GOT3 (cell line): ENCODE data around the gene NDUFS1.
"Not testable (repeated sequence)": the region's sequence is repeated elsewhere in the genome, so short reads cannot be mapped to it uniquely, and the experiment has no call there.

ENCODE experiments used
- DNase-seq: peaks from one replicate; lab custom pipeline; 2025; ENCODE audit warnings: mixed read lengths; lab: John Stamatoyannopoulos, UW

The NDUFS1 gene

GRCh38 chr2:206162401-206162800 lies 3.2 kb upstream of the NDUFS1 start:
- DNase-seq = not testable (repeated sequence)

DNA sequence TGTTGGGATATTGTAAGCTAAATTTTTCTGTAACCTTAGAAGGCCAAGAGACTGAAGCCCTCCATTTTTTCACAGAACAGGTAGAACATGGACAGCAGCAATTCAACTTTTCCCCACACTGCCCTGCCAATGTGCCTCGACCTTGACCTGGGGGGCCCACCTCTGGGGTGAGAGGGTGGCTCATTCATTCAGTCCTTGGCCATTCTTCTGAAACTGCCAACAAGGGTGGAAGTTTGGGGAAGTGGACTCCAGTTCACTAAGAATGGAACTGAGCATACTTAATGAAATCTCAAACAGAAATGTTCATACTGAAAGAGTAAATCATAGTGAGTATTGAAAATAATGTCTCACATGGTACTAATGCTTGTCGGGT lies 1.5 kb upstream of the NDUFS1 start:
- DNase-seq = no peak

GRCh38 chr2:206160125-206160806 lies 1.0 kb upstream of the NDUFS1 start:
- no peak for DNase-seq

- no peak for DNase-seq
Observed at GRCh38 chr2:206158563-206159345, 490 bp downstream of the NDUFS1 start.

- not testable (repeated sequence) for DNase-seq
Observed at GRCh38 chr2:206157014-206157413, 2.2 kb downstream of the NDUFS1 start.

DNA sequence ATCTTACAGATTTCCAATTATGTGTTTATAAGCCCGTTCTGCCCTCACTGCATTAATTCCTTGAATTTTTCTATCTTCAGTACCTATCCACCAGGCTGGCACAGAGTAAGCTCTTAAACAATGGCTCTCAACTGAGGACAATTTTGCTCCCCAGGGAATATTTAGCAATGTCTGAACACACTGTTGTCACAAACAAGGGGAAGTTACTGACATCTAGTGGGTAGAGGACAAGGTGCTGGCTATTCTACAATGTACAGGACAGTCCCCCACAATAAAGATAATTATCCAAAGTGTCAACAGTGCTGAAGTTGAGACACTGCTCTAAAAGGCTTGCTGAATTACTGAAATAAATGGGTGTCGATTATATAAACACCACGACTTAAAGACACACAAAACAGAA lies 5.0 kb downstream of the NDUFS1 start:
- no peak for DNase-seq

DNA sequence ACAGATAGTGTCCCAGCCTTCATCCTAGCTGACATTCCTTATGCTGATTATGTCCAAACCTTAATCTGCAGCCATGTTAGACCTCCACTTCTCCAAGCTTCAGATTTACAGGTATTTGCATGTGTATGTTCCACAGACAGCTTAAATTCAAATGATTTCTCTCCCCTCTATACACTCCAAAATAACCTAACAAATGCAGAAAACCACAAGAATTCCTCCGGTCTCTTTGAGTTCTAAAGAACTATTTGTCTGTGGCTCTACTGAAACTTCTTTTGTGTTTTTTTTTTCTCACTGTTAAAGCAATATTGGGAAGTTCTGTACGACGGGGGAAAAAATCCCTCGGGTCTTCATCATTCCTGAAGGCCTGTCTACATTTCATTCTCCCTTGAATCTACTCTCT lies 8.6 kb downstream of the NDUFS1 start:
- no peak for DNase-seq

GRCh38 chr2:206150168-206150567 lies 9.1 kb downstream of the NDUFS1 start:
- DNase-seq = no peak

GRCh38 chr2:206149330-206149729 lies 9.9 kb downstream of the NDUFS1 start:
- no peak for DNase-seq

DNA sequence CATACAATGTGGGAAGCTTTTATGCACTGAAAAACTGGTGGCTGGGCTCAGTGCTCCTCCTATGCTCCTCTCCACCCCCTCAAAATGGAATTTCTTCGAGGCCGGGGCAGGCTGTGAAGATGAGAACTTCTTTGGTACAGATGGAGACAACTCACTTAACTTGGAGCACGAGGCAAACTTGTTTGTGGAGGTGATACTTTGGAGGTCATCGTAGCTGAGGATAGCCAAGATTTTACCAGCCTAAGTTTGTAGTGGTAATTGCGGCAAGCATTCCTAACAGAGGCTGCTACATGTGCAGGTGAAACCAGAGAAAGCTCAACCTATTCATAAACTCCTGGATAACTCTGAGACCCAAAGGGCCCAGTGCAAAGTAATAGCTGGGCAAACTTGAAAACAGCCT lies 13.6 kb downstream of the NDUFS1 start:
- DNase-seq = no peak

GRCh38 chr2:206144383-206144782 lies 14.9 kb downstream of the NDUFS1 start:
- DNase-seq = no peak

DNA sequence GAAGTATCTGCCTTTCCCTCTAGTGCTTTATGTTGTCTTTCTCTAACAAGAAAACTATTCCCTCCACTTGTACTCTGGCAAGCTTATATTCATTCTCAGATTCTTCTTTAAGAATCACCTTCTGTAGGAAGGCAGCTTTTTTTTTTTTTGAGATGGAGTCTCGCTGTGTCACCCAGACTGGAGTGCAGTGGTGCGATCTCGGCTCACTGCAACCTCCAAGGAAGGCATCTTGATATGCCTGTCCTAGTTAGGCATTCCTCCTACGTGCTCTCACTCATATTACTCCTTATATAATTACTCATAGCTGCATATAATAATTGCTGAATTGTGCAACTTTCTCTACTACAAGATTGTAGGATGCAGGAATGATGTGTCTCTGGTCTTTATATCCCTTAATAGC lies 15.8 kb downstream of the NDUFS1 start:
- DNase-seq = no peak

DNA sequence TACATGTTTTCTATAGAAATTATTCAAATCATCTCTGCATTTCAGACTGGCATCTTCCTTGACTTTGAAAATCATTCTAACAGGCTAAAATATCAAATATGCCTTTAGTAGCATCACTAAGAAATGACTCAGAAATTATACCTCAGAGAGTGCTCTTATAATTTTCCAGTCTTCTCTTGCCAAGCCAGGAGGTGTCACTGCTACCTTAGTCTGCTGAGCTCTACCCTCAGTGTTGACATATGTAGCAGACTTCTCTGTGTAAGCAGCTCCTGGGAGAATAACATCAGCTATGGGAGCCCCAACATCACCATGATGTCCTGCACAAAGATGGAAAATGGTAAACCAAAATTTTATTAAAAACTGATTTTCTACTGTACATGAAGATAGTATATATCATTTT lies 31.6 kb downstream of the NDUFS1 start:
- no peak for DNase-seq

DNA sequence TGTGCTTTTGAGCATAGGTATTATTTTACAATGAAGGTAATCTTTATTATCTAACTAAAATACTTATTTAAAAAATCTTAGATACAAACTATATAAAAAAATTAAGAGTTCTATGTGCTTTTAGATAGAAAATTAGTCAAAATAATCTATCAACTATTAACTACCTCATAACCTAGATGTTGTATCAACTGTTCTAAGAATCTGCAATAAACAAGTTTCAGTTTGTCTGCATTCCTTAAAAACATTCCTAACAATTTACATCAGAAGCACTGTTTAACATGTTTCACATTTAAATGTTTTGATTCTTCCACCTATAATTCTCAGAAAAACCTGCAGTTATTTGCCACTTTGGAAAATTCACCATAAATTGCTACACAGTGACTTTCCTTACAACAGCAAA lies 33.3 kb downstream of the NDUFS1 start:
- DNase-seq = no peak

GRCh38 chr2:206122569-206122968 lies 36.7 kb downstream of the NDUFS1 start:
- not testable (repeated sequence) for DNase-seq

DNA sequence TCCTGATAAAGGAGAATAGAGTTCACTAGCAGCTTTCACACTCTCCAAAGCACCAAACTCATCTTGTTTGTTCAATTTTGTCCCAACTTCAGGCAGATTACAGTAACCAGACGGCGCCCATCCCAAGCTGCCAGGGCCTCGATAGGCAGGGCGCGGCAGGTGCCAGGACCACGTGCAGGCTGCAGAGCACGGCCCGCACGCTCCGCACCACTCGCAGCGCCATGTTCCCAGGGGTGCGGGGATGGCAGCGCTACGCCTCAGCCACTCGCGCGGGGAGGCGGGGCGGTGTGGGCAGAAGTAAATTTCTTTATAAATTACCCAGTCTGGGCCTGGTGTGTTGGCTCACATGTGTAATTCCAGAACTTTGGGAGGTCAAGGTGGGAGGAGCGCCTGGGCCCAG lies 43.0 kb downstream of the NDUFS1 start:
- DNase-seq = no peak

DNA sequence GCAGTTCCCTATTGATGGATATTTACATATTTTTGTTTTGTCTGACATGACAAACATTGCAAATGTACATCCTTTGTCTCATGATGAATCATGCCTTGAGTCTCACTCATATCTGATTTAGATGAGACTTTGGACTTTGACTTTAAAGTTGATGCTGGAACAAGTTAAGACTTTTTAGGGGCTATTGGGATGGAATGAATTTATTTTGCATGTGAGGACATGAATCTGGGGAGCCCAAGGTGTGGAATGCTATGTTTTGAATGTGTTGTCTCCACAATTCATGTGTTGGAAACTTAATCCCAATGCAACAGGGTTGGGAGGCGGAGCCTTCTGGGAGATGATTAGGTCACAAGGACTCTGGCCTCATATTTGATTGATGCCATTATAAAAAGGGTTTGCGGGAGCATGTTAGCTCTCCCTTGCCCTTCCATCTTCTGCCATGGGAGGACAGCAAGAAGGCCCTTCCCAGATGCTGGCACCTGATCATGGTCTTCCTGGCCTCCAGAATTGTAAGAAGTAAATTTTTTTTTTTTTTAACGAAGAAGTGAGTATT lies 44.1 kb downstream of the NDUFS1 start:
- DNase-seq = no peak

- no peak for DNase-seq
Observed at GRCh38 chr2:206112846-206113547, 46.2 kb downstream of the NDUFS1 start.

DNA sequence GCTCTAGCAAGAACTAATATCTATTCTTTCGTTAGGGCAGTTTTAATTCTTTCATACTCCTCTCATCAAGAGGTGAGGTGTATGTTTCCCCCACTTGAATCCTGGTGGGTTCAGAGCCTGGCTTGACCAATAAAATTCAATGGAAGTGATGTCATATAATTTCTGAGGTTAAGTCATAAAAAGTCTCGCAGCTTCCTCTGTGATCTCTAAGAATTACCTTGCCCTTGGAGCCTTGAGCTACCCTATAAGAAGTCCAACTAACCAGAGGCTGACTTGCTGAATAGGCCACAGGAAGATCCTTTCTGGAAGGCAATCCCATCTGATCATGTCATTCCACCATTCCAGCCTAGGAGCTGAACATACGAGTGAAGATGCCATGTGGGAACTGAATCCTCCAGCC lies 47.1 kb downstream of the NDUFS1 start:
- no peak for DNase-seq

DNA sequence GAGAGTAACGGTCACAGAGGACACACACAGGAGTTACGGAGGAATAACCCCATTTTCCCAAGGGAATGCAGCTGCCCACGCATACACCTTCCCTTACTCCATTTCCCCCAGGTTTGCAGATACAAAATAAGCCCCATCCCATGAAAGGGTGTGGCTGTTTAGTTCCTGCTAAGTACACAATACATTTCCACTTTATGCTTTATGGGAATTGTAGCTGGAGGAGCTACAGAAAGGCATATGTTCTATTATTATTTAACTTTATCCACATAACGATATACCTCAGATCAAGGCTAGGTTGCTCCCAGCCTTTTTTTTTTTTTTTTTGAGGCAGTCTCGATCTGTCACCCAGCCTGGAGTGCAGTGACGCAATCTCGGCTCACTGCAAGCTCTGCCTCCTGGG lies 50.5 kb downstream of the NDUFS1 start:
- no peak for DNase-seq

DNA sequence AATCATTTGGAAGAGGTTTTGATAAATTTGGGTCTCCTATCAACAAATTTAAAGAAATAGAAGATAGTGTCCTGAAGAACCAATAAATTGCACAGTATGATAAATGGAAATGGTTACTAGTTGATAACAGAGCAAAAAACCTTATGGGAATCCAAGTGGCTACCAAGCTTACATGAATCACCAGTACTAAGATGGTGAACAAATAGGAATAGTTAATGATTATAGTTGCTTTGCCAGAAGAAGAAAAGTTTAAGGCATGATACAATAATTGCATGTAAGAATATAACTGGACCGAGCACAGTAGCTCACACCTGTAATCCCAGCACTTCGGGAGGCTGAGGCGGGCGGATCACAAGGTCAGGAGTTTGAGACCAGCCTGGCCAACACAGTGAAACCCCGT lies 53.7 kb downstream of the NDUFS1 start:
- DNase-seq = no peak

GRCh38 chr2:206105038-206105437 lies 54.2 kb downstream of the NDUFS1 start:
- DNase-seq = no peak

- not testable (repeated sequence) for DNase-seq
Observed at GRCh38 chr2:206098872-206099271, 60.4 kb downstream of the NDUFS1 start.
